Astrocyte (in vitro differentiated cells and primary cell): Measurements from ENCODE around the gene ENOSF1. TPM values are rescaled to one million over a fixed set of nuclear protein-coding genes. Genes with fewer than 3 reads are reported as not detected.

Source experiments
- DNase-seq: peaks from one replicate; pipeline ENCODE4 v3.0.0-alpha.2; 2010; ENCODE audit warnings: low read depth
- FAIRE-seq: peaks from 2 replicates; lab custom pipeline; 2011; peaks lifted over from hg19 to GRCh38; lab: Jason Lieb, UNC
- H2AFZ ChIP-seq: 2 replicates; pipeline ENCODE4 v1.6.0; 2012; ENCODE audit warnings: low read depth, low read length, inconsistent platforms
- H3K27ac ChIP-seq: 2 replicates; pipeline ENCODE4 v1.5.1; 2011; ENCODE audit warnings: low read depth, low read length, inconsistent platforms
- H3K27me3 ChIP-seq: 2 replicates; pipeline ENCODE4 v1.6.0; 2011; ENCODE audit warnings: low read length, inconsistent platforms; ENCODE audit not compliant: insufficient read depth
- H3K36me3 ChIP-seq: 2 replicates; pipeline ENCODE4 v1.5.1; 2011; ENCODE audit warnings: low read length, inconsistent platforms; ENCODE audit not compliant: insufficient read depth
- H3K4me1 ChIP-seq: 2 replicates; pipeline ENCODE4 v1.5.1; 2011; ENCODE audit warnings: low read length, inconsistent platforms; ENCODE audit not compliant: insufficient read depth
- H3K4me2 ChIP-seq: 2 replicates; pipeline ENCODE4 v1.6.0; 2012; ENCODE audit warnings: low read length, inconsistent platforms
- H3K4me3 ChIP-seq: 2 replicates; pipeline ENCODE4 v1.5.1; 2011; ENCODE audit warnings: low read depth, mild to moderate bottlenecking, low read length, inconsistent platforms; ENCODE audit not compliant: insufficient read depth
- H3K79me2 ChIP-seq: 2 replicates; pipeline ENCODE4 v1.6.0; 2012; ENCODE audit warnings: mild to moderate bottlenecking, low read length, inconsistent platforms; ENCODE audit not compliant: insufficient read depth
- H3K9ac ChIP-seq: 2 replicates; pipeline ENCODE4 v1.6.0; 2012; ENCODE audit warnings: mild to moderate bottlenecking, low read length, inconsistent platforms
- H3K9me3 ChIP-seq: 2 replicates; pipeline ENCODE4 v1.5.1; 2012; ENCODE audit warnings: low read depth, mild to moderate bottlenecking, low read length, inconsistent platforms; ENCODE audit not compliant: insufficient read depth
- H4K20me1 ChIP-seq: 2 replicates; pipeline ENCODE4 v1.6.0; 2012; ENCODE audit warnings: low read length, inconsistent platforms; ENCODE audit not compliant: insufficient read depth
- H3K27ac Mint-ChIP-seq: one replicate; pipeline ENCODE4 v1.8.0; 2021; ENCODE audit warnings: mild to moderate bottlenecking, mixed read lengths; ENCODE audit not compliant: unreplicated experiment
- H3K27me3 Mint-ChIP-seq: one replicate; pipeline ENCODE4 v1.8.0; 2021; ENCODE audit warnings: low read depth, mixed read lengths; ENCODE audit not compliant: unreplicated experiment
- H3K36me3 Mint-ChIP-seq: one replicate; pipeline ENCODE4 v1.8.0; 2021; ENCODE audit warnings: low read depth, mixed read lengths; ENCODE audit not compliant: unreplicated experiment
- H3K4me1 Mint-ChIP-seq: one replicate; pipeline ENCODE4 v1.8.0; 2021; ENCODE audit warnings: low read depth, mixed read lengths; ENCODE audit not compliant: unreplicated experiment
- H3K4me3 Mint-ChIP-seq: one replicate; pipeline ENCODE4 v1.8.0; 2021; ENCODE audit warnings: mild to moderate bottlenecking, moderate library complexity, mixed read lengths; ENCODE audit not compliant: unreplicated experiment
- H3K9me3 Mint-ChIP-seq: one replicate; pipeline ENCODE4 v1.8.0; 2021; ENCODE audit warnings: mild to moderate bottlenecking, mixed read lengths; ENCODE audit not compliant: unreplicated experiment
- EZH2 ChIP-seq: IDR thresholded peaks from 2 replicates; pipeline ENCODE4 v1.6.1; 2012; ENCODE audit warnings: mild to moderate bottlenecking, low read length, inconsistent platforms; ENCODE audit not compliant: insufficient read depth
- total RNA-seq: library from RNA; stranded (reverse); gene quantifications from 2 replicates; pipeline ENCODE4 v1.2.1, GENCODE V29; 2021
- TF ChIP-seq, protein P1 (sequence below): IDR thresholded peaks from 2 replicates; pipeline ENCODE4 v1.5.1; 2011; ENCODE audit warnings: low read depth, mild to moderate bottlenecking, inconsistent platforms, low read length, moderate library complexity; ENCODE audit not compliant: insufficient read depth

ENOSF1 gene
- total RNA-seq, 1 donor from 2014 or later = 14.4 TPM

DNA sequence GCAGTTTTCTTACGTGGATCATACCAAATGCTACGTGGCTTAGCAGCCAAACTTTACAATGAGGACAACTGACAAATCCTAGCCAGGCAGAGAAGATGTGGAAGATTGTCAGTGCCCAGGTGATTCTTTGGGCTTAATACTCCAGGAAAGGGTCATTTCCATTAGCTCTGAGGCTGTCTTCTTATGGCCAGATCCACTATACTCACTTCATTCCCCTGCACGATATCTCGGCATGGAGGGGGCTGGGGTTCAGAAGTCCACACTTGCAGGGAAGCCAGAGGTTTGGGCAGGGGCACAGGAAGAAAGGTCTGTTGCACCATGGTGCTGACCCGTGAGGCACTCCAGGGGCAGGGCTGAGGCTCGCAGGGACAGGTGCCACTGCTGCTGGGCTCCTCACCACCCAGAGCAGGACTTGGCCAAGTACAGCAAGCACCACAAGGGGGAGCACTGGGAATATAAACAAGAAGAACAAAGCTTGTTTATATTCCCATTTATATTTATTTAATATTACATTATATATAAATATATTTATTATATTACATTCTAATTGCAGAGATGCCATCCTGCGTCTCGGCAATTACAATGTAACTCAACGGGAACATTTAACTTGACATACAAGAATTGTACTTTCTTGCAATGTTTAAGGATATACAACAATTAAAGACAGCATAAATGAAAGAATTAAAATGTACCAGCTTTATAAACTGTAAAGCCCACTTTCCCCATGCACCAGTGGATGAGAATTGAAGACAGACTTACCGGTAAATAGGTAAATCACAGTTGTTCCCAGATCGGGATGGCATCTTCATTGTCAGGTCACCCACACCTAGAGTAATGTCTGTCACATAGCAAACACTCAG is 88.4 kb downstream of the ENOSF1 start:
- no peak overlapping the region for H3K9ac ChIP-seq
- no peak overlapping the region for H3K27ac Mint-ChIP-seq
- H3K27me3 ChIP-seq = peaks cover 15% of the 10 kb centered on the region
- H3K36me3 ChIP-seq = no peaks in the 10 kb centered on the region
- no peak overlapping the region for H3K4me3 Mint-ChIP-seq
- no peaks in the 10 kb centered on the region for H4K20me1 ChIP-seq
- H3K27me3 Mint-ChIP-seq = peaks cover 14% of the 10 kb centered on the region
- H3K27ac ChIP-seq = no peak overlapping the region
- H3K4me1 Mint-ChIP-seq = no peaks in the 10 kb centered on the region
- H2AFZ ChIP-seq = no peak overlapping the region
- FAIRE-seq = no peak
- no peaks in the 10 kb centered on the region for H3K36me3 Mint-ChIP-seq
- no peak overlapping the region for H3K4me3 ChIP-seq
- no peaks in the 10 kb centered on the region for H3K9me3 Mint-ChIP-seq
- no peaks in the 10 kb centered on the region for H3K79me2 ChIP-seq
- H3K4me2 ChIP-seq = no peak overlapping the region
- peak; percentile 38 for DNase-seq
- H3K9me3 ChIP-seq = no peaks in the 10 kb centered on the region
- H3K4me1 ChIP-seq = no peaks in the 10 kb centered on the region
- no peak for TF ChIP-seq EZH2
- TF ChIP-seq, protein P1, sequence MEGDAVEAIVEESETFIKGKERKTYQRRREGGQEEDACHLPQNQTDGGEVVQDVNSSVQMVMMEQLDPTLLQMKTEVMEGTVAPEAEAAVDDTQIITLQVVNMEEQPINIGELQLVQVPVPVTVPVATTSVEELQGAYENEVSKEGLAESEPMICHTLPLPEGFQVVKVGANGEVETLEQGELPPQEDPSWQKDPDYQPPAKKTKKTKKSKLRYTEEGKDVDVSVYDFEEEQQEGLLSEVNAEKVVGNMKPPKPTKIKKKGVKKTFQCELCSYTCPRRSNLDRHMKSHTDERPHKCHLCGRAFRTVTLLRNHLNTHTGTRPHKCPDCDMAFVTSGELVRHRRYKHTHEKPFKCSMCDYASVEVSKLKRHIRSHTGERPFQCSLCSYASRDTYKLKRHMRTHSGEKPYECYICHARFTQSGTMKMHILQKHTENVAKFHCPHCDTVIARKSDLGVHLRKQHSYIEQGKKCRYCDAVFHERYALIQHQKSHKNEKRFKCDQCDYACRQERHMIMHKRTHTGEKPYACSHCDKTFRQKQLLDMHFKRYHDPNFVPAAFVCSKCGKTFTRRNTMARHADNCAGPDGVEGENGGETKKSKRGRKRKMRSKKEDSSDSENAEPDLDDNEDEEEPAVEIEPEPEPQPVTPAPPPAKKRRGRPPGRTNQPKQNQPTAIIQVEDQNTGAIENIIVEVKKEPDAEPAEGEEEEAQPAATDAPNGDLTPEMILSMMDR = peak; percentile 47

DNA sequence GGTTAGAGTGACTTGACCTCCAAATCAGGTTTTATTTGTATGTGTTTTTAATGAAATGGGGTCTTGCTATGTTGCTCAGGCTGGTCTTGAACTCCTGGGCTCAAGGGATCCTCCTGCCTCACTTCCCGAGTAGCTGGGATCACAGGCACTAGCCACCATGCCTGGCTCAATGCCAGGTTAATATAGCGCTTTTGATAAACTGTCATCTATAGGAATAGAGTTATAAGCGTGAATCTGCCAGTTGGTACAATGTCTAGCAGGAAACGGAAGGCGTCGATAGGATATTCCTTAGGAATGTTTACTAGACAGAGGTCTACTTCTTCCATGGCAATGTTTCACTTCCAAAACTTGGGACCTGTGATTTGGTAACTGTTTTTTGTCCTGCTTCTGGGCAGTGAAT is 90.1 kb downstream of the ENOSF1 start:
- DNase-seq (no peak), FAIRE-seq (no peak)
- peaks cover 22% of the 10 kb centered on the region for H3K27me3 ChIP-seq
- no peaks in the 10 kb centered on the region for H4K20me1 ChIP-seq
- Mint-ChIP-seq H3K4me3 (no peak overlapping the region), H3K27ac (no peak overlapping the region), H3K9me3 (no peaks in the 10 kb centered on the region), H3K4me1 (no peaks in the 10 kb centered on the region), H3K36me3 (no peaks in the 10 kb centered on the region), H3K27me3 (peaks cover 16% of the 10 kb centered on the region)
- H3K4me3 ChIP-seq = no peak overlapping the region
- H3K27ac ChIP-seq = no peak overlapping the region
- no peak for TF ChIP-seq EZH2
- TF ChIP-seq, protein P1 = no peak
- no peak overlapping the region for H3K9ac ChIP-seq
- H3K79me2 ChIP-seq = no peaks in the 10 kb centered on the region
- H3K4me2 ChIP-seq = no peak overlapping the region
- no peaks in the 10 kb centered on the region for H3K9me3 ChIP-seq
- H3K4me1 ChIP-seq = no peaks in the 10 kb centered on the region
- no peaks in the 10 kb centered on the region for H3K36me3 ChIP-seq
- no peak overlapping the region for H2AFZ ChIP-seq
